HL-60/S4 treated with phorbol 12-myristate 13-acetate at 8.2 ng/mL for 4 days and 3 days (cell line): ENCODE measurements around the gene ARID5A.
"Not testable (repeated sequence)": the region's sequence is repeated elsewhere in the genome, so short reads cannot be mapped to it uniquely, and the experiment has no call there.

ENCODE experiments used
- in situ Hi-C: fragments of 300-500 bp; cut with MboI; formaldehyde crosslinking; loops from 2 replicates; pipeline ENCODE4 v1.15.0; 2022; ENCODE audit warnings: low sequenced_read_pairs

Gene ARID5A

DNA sequence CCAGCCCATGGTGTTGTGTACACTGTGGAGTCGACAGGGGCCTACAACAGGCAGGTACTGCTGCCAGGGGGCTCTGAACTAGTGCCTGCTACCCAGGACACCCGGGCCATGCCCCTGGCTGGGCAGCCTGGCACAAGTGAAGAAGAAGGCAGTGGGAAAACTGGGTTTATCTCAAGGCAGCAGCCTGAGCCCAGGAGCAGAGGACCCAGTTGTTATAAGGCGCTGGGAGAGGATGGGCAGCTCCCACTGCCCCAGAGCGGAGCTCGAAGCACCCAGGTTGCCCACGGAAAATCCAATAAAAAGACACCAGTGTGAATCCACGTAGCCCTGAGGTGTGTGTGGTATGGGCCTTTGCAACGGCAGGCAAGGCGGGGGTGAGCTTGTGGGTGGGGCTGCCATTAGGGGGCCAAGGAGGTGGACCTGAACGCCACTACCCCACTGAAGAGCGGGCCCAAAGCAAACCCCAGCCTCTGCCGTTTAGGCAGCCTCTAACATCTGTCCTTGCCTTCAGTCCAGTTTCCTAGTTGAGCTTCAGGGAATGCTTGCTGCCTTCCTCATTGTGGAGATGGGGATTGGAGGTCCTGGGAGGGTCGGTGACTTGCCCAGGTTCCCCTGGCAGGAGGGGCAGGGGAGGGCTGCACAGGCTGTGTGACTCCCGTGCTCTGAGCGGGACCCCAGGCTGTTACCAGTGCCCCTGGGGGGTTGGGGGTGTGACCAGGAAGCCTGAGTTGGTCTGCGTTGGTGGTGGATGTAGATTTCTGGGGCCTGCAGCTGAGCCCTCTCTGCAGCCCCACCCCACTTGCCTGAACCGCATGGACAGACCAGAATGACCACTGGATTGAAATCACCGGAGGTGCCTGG lies 16.0 kb downstream of the ARID5A start:
- in situ Hi-C loops = no loop called here

DNA sequence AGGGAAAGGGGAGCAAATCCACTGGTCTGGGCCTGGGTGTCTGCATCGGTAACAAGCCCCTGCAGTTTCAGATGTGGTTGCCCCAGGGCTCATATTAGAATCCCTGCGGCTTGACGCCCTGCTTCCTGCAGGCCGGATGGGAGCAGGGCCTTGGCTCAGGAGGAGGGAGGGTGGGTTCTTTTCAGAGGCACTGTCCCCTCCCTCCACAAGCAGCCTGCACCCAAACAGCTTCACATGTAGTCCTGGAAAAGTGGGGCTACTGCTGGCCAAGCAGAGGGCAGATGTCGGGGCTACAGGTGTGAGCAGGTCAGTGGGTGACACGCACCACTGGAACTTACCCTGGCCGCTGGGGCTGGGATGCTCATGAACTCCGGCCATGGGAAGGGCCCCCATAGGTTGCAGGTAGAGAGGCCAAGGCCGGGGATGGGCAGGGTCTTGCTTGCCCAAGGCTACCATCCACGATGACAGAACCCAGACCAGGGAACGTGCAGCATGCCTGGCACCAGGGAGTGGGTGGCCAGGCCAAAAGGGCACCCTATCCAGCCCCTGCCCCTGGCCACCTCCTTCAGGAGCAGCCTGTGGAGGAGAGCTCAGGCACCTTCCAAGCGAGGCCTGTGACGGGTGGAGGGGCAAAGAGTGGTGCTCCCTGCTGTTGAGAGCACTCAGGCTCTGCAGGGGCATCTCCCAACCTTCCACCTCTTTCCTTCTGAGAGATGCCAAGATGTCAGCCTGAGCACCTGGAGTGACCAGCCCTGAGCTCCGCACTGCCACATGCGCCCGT lies 16.8 kb downstream of the ARID5A start:
- in situ Hi-C loops = no loop called here

DNA sequence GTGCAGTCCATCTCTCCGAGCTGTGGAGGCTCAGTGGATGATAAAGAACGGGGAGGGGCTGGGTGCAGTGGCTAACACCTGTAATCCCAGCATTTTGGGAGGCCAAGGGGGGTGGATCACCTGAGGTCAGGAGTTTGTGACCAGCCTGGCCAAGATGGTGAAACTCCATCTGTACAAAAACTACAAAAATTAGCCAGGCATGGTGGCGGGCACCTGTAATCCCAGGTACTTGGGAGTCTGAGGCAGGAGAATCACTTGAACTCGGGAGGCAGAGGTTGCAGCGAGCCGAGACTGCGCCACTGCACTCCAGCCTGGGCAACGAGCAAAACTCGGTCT lies 17.4 kb downstream of the ARID5A start:
- in situ Hi-C loops = not testable (repeated sequence)

DNA sequence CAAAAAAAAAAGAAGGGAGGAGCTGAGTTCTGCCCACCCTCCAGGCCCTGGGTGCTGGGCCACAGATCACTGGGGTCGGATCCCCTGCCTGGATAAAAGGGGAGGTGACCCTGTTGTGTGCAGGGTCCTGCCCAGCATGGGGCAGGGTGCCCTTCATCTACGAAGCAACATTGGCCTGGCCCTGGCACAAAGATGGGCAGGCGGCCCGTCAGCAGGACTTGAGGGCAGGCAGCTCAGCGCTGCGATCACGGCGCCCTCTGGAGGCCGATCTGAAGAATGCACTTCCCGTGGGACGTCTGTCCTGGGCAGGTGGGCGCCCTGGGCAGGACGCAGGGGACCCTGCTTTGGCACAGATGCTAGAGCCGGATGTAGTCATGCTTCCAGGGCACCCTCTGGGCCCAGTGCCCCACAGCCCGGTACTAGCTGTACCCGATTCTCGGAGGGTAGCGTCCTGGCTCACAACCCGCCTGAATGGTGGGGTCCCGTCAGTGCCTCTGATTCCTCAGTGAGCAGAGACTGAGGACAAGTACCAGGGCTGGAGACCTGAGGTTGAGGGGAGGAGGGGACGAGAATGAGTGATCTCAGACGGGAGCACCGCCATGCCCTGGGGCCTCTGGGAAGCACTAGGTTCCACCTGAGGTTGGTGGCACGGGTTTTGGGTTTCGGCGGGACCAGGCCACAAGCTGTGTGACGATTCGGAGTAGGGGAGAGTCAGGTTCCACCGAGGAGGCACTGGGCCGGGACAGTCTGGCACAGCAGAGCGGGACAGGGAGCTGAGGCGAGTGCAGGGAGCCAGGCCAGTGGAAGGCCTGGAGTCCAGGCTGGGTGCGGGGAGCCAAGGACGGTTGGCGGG lies 18.0 kb downstream of the ARID5A start:
- in situ Hi-C loops = no loop called here

DNA sequence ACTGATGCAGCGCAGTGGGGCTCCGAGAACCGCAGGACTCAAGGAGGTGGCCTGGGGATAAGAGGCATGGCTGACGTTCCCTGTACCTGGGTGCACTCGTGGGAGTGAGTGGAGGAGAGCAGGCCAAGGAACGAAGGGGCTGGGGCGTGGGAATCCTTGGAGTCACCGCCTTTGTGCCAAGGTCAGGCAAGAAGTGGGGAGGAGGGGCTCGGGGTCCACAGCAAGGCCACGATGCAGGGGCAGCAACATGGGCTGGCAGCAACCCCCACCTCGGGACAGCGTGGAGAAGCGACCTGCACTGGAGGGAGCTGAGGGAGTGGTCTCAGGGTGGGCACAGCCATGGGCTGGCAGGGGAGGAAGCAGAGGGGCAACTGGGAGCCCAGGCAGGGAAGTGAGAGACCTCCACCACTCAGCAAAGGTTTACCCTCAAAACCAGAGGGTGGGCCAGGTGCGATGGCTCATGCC lies 18.6 kb downstream of the ARID5A start:
- in situ Hi-C loops = no loop called here

DNA sequence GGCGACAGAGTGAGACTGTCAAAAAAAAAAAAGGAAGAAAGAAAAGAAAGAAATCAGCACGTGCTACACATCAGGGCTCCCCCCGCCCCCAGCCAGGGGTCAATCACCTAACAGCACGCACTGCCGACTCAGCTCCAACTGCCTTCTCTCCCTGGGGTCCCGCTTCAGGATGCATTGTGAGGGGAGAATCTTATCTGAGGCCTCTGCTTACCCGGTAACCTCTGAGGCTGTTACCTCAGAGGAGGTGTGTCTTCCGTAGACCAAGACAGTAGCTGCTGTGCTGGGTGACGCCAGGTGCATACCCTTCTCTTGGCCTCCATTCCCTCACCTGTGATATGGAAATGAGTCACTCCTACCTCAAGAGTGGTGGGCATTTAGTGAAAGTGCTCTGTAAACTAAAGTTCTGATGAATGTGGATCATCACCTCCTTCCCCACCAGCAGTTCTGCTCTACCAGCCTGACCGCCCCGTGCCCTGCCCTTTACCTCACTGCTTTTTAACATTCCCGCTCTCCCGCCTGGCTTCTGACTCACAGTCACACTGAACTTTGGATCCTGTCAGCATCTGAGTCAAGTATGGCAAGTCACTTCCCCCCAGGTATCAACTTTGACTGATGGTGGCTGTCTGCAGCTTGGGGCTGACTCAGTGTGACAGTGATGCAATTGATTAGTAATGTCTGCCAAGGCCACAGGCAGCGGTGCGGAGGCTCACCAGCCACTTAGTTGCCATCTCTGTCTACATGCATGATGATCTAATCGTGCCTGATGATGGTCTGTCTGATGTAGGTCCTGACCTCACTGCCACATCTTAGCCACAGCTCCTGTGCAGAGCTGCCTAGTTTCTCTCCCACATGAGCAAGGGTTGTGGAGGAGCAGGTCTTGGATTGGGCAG lies 20.1 kb downstream of the ARID5A start:
- in situ Hi-C loops = no loop called here

DNA sequence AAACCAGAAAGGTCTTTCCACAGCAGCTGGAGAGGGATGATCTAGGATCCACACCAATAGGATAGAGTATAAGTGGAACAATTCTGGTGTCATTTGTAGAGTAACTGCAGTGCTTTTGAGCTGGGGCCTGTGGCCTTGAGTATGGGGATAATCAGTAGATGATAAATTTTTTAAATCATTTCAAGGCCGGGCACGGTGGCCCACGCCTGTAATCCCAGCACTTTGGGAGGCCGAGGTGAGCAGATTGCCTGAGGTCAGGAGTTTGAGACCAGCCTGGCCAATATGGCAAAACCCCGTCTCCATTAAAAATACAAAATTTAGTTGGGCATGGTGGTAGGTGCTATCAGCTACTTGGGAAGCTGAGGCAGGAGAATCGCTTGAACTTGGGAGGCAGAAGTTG lies 20.9 kb downstream of the ARID5A start:
- in situ Hi-C loops = not testable (repeated sequence)

DNA sequence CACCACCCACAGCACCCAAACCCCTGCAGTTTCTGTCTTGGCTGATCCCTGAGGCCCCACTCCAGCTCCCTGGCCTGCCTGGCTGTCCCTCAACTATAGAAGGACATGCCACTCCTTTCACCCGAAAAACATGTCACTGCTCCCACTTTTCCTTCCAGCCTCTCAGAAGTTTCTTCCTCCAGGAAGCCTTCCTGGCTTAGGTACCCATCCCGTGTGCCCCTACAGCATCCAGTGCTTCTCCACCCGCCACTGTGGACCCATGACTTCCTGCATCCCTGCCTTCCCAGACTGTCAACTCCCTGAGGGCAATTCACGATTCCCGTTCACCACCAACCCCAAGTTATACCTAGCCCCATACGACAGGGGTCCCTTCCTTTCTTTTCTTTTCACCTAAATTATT lies 21.5 kb downstream of the ARID5A start:
- in situ Hi-C loops = no loop called here

DNA sequence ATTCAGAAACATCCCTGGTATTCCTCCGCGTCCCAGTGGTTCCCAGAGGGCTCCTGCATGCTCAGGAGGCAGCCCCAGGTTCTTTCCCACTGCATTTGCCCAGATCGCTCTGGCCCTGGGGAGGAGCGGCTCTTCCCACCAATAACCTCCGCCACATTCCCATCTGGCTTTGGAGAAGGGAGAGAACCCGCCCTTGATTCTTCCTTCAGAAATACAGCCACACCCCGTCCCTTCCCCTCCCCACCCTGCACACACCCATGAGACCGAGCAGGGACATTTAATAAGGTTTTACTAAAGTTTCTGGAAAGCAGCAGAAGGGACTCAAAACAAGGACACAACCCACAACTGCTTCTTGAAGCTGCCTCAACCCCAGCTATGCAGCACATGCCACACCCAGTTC lies 21.9 kb downstream of the ARID5A start:
- in situ Hi-C loops = no loop called here

DNA sequence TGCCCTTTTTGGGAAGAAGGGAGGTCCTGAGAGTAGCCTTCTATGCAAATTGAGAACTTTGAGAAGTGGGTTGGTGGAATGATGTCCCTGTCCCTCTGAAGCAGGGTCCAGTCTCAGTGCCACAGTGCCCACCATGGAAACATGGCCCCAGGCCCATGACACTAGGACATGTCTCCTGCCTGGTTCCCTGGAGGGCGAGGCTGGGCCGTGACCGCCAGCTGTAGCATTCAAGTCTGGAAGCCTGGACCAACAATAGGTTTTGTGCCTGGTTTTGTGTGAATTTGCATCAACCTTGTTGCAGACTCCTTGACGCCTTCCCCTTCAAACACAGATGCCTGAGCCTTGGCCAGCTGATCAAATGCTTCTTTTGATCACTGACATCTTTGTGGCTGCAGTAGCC lies 27.5 kb downstream of the ARID5A start:
- in situ Hi-C loops = no loop called here

DNA sequence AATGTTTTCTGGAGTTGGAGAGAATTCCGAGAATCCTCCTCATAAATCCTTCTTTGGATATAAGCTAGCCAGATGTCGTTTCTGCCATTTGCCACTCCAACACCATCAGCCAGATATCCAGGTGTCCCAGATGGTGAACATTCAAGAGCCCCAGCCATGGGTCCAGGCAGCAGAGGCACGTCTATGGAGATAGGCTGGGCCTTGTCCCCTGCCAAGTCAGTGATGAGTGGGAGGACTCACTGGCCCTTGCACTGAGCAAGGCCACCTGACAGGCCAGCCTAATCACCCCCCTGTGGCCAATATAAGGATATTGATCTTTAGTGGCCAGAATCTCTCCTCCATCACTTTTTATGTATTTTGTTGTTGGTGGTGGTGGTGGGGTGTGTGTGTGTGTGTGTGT lies 28.0 kb downstream of the ARID5A start:
- in situ Hi-C loops = no loop called here

DNA sequence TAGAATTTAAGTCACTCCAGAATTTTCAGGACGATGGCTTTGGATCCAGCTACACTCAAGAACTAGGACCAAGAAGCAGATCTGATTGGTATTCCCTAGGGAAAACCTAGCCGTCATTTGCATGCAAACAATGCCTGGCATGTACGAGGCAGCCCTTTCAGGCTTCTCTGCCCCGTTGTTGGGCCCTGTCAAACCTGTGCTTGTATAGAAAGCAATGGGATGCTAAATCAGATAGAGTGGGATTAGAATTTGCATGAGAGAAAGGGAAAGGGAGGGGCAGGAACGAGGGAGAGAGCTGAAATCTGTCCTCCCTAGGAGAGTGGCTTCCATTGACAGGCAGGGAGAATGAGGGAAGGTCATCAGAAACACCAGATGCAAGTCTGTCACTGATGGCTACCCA lies 28.6 kb downstream of the ARID5A start:
- in situ Hi-C loops = no loop called here

DNA sequence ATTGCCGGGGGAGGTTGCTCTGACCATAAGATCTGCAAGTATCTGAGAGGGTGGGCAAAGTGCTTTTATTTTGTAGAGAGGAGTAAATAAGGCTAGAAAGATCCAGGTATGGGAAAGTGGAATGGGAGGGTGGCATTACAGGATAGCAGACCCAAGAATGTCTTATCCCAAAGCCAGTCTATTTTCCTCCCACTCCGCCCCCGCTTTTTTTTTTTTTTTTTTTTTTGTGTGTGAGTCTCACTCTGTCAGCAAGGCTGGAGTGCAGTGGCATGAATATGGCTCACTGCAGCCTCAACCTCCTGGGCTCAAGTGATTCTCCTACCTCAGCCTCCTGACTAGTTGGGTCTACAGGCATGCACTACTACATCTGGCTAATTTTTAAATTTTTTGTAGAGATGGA lies 31.5 kb downstream of the ARID5A start:
- in situ Hi-C loops = no loop called here

DNA sequence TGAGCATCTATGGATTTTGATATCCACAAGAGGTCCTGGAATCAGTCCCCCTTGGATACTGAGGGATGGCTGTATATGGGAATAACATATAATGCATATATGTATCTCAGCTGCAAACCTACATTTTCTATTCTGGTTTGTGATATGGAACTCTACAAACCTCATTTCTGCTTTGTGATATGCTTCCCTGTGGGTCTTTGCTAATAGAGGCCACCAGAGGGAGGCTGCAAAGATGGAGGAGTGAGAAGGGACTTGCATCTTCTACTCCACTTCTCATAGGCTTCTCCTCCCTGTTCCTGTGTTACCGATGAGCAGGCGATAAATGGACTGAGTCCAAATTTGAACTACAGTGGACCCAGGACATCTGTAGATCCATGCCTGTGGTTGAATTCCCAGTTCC lies 37.8 kb downstream of the ARID5A start:
- in situ Hi-C loops = no loop called here

DNA sequence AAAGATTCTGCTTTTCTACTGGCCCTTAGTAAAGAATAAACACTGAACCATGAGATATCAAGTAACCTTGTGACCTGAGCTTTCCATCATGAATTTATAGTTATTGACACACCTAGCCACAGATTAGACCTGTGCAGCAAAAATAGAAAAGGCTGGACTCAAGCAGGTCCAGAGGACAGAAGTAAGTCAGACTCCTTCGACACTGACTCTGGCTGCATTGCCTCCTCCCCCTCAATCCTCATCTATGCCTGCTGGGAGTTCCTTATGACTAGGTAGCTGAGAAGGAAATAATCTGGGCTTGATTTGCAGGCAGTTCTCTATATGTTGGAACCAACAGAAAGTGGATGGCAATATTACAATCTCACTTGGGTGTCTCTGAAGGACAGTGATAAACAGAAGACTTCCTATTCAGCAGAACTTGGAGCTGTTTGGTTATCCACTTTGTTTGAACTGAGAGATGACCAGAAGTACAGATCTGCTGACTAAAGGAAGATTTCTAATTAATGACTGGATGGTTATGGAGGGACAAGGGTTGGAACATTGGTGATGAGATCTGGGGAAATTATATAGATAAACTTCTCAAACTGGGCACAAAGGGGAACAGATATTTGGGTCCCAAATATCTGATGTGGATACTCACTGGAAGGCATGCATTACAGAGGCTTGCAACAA lies 39.4 kb downstream of the ARID5A start:
- in situ Hi-C loops = no loop called here

DNA sequence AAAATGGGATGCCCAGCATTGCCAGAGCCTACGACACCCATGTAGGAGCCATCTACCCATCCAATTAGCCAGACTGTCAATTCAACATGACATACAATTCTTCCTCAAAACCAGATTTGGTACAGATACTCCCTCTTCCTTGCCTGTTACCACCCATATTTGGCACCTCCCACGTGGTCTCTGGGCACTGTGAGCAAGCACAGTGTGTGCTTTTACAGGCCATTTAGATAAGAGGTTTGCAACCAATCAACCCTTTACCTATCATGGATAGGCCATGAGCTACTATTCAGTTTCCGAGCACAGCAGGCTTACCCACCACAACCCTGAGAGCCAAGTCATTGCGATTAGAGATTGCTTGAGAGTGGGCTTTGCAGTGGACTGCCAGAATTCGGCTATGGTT lies 40.9 kb downstream of the ARID5A start:
- in situ Hi-C loops = no loop called here

DNA sequence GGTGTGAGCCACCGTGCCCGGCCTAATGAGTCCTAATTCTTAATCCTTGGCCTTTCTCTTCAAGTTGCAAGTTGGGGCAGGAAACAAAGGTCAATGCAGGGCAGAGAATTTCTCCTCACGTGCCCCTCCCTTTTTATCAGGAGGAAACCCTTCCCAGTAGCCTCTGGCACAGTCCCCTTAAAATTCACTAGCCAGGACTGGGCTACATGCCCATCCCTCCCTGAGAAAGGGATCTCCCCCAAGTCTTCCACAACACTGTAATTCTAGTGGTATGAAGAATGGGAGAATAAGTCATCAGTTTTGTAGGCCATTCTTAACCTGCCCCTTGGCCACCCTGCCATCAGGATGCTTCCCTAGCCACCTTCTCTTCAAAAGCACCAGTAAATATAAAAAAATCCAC lies 42.2 kb downstream of the ARID5A start:
- in situ Hi-C loops = no loop called here

DNA sequence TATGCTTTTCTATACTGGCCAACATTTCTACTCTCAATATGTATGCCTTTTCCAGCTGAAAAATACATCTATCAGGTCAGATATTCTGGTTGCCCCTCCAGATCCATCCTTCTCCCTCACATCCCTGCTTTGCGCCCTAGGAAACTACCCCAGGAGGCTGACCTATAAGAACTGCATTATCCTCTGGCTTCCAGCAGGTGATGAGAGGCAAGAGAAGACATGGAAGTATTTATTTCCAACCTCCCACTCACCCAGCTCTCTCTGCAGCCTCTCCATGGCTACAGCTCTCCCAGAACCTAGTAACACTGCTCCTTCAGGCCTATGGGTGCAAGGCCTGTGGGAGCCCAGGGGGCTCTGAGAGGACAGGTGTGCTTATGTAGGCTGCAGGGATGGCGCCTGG lies 42.9 kb downstream of the ARID5A start:
- in situ Hi-C loops = no loop called here

DNA sequence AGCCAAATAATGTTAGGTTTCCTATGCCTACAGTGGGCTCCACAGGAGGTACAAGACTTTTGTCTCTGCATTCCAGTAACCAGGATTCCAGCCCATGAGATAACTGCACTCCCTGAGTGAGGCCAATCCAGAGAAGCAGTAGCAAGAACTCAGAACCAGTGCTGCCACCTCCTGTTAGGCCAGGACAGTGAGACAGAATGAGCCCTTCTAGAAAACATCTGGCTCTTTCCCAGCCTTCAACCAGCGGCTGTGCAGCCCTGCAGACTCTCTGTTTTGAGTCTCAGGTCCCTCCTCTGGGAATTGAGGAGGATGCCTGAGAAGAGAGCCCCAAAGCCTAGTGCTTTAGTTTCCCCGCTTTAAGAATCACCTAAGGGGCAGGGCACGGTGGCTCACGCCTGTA lies 44.2 kb downstream of the ARID5A start:
- in situ Hi-C loops = no loop called here

DNA sequence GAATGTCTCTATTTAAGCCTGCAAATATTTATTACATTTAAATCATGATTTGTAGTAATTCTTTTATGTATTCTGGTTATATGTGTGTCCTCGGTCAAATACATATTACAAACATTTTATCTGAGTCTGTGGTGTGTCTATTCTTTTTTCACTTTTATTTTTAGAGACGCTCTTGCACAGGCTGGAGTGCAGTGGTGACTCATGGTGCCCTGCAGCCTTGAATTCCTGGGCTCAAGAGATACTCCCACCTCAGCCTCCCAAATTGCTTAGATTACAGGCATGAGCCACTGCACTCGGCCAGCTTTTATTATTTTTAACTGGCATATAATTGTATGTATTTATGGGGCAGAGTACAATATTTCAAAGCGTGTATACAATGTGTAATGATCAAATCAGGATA lies 47.5 kb downstream of the ARID5A start:
- in situ Hi-C loops = no loop called here
